Right lobe of liver (tissue), 6 donors: Measurements from ENCODE around the gene ASIC4. TPM values are rescaled to one million over a fixed set of nuclear protein-coding genes. Genes with fewer than 3 reads are reported as not detected.

ENCODE experiments used
- ATAC-seq, 4 donors: fragments of 200-7000 bp; cut with Tn5 transposase; one replicate each; pipeline ENCODE4 v1.9.1; 2020; ENCODE audit warnings: mild to moderate bottlenecking in 4 of 4, moderate library complexity in 4 of 4
- DNase-seq, 3 donors: peaks; one replicate each; pipeline ENCODE4 v3.0.0-alpha.2; 2020
- H3K27ac ChIP-seq, 3 donors: fragments of 200-600 bp; one replicate each; pipeline ENCODE4 v1.8.0; 2022
- H3K27me3 ChIP-seq, 2 donors: fragments of 200-600 bp; one replicate each; pipeline ENCODE4 v1.8.0; 2022
- H3K36me3 ChIP-seq, 4 donors: fragments of 200-600 bp; sonication (generic) in 1 of 4; one replicate each; pipeline versions ENCODE4 v1.5.1 to v1.8.0; 2017 to 2022; ENCODE audit warnings: control low read depth in 1 of 4
- H3K4me1 ChIP-seq, 4 donors: fragments of 200-600 bp; sonication (generic) in 1 of 4; one replicate each; pipeline versions ENCODE4 v1.5.1 to v1.8.0; 2017 to 2022; ENCODE audit warnings: control low read depth in 1 of 4
- H3K4me3 ChIP-seq, 3 donors: fragments of 200-600 bp; one replicate each; pipeline ENCODE4 v1.8.0; 2022
- H3K9me3 ChIP-seq, 4 donors: fragments of 200-600 bp; sonication (generic) in 1 of 4; one replicate each; pipeline versions ENCODE4 v1.5.1 to v1.8.0; 2017 to 2022; ENCODE audit warnings: control low read depth in 1 of 4
- POLR2A ChIP-seq: fragments of 450-650 bp; IDR thresholded peaks from one replicate; pipeline ENCODE4 v1.6.1; 2017; ENCODE audit warnings: antibody characterized with exemption, mild to moderate bottlenecking
- WGBS: methylation state at CpG from one replicate; pipeline ENCODE4 v1.1.6; 2018; ENCODE audit warnings: low coverage, low lambda C conversion rate; ENCODE audit not compliant: insufficient coverage; ENCODE audit errors: missing lambda C conversion rate; 5-methylcytosine and 5-hydroxymethylcytosine counted together
- intact Hi-C, 2 donors: fragments of 100-400 bp; cut with DNase I; formaldehyde crosslinking; loops; one replicate each; pipeline versions ENCODE4 v1.11.2 to v1.14.1; 2022
- total RNA-seq, 6 experiments: library from RNA; depleted of rRNA in 2 of 6; stranded (reverse); fragments of >200 nt in 2 of 6; fragmentation: NEBNext Ultra II Directional in 3 of 6; extraction: Animal tissue kit (Norgen Biotek cat#: 25700) in 3 of 6; gene quantifications; one replicate each; pipeline versions ENCODE4 v1.1.0 to v1.2.4, GENCODE V29; 2016 to 2023
- TF ChIP-seq, protein P1 (sequence below), 4 donors: fragments of 200-600 bp in 3 of 4; fragments of 450-650 bp in 1 of 4; IDR thresholded peaks; one replicate each; pipeline versions ENCODE4 v1.5.1 to v1.8.0; 2016 to 2022; ENCODE audit warnings: antibody characterized with exemption in 4 of 4, mild to moderate bottlenecking in 2 of 4
- donor health status: DM: no; HTN: yes; CAD: no.
- donor health status: DM: no; HTN: no; CAD: no.
- donor health status: DM: no; HTN: no; CAD: no.
- donor health status: DM: no; HTN: yes; CAD: no.
- donor health status: DM: no; HTN: yes; CAD: no.

The ASIC4 gene
- total RNA-seq, 6 experiments from 2014 or later = not detected

- Histone ChIP-seq H3K27ac (no peak overlapping the region), H3K4me3 (no peak overlapping the region), H3K9me3 (no peaks in the 10 kb centered on the region), H3K36me3 (no peaks in the 10 kb centered on the region), H3K4me1 (no peaks in the 10 kb centered on the region), H3K27me3 (no peaks in the 10 kb centered on the region)
- intact Hi-C loops = no loop called here
- WGBS = no CpG with 5 or more reads among the region's 23 CpGs
- ATAC-seq = no peak
- no peak for DNase-seq
- TF ChIP-seq, protein P1, sequence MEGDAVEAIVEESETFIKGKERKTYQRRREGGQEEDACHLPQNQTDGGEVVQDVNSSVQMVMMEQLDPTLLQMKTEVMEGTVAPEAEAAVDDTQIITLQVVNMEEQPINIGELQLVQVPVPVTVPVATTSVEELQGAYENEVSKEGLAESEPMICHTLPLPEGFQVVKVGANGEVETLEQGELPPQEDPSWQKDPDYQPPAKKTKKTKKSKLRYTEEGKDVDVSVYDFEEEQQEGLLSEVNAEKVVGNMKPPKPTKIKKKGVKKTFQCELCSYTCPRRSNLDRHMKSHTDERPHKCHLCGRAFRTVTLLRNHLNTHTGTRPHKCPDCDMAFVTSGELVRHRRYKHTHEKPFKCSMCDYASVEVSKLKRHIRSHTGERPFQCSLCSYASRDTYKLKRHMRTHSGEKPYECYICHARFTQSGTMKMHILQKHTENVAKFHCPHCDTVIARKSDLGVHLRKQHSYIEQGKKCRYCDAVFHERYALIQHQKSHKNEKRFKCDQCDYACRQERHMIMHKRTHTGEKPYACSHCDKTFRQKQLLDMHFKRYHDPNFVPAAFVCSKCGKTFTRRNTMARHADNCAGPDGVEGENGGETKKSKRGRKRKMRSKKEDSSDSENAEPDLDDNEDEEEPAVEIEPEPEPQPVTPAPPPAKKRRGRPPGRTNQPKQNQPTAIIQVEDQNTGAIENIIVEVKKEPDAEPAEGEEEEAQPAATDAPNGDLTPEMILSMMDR (IDR thresholded peaks at IDR 0.05) = no peak
- no peak for TF ChIP-seq POLR2A
Measured at GRCh38 chr2:219468410-219469185, 45.7 kb upstream of the ASIC4 start.

DNA sequence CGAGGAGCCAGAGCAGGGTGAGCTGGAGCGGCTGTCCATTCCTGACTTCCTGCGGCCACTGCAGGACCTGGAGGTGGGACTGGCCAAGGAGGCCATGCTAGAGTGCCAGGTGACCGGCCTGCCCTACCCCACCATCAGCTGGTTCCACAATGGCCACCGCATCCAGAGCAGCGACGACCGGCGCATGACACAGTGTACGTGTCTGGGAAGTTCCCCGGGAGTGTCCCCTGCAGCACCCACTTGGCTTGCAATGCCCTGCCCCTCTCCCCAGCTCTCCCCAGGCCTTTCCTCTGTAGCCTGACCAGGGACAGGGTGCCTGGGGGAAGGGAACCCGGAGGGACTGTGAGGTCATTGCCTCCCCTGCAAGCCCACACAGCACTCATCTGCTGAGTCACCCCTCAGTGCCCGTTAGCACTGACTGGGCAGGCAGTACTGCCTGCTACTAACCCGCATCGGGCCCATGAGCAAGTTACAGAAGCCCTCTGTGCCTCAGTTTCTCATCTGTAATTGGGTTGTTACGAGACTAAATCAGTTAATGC, 45.0 kb upstream of the ASIC4 start:
- Histone ChIP-seq H3K36me3 (no peaks in the 10 kb centered on the region), H3K4me1 (no peaks in the 10 kb centered on the region), H3K27me3 (no peaks in the 10 kb centered on the region), H3K9me3 (no peaks in the 10 kb centered on the region), H3K4me3 (no peak overlapping the region), H3K27ac (no peak overlapping the region)
- WGBS = no CpG with 5 or more reads among the region's 16 CpGs
- intact Hi-C loops = no loop called here
- no peak for DNase-seq
- no peak for TF ChIP-seq POLR2A
- TF ChIP-seq, protein P1 (IDR thresholded peaks at IDR 0.05) = no peak
- ATAC-seq = peak in 1 of 4 donors; percentile 22

DNA sequence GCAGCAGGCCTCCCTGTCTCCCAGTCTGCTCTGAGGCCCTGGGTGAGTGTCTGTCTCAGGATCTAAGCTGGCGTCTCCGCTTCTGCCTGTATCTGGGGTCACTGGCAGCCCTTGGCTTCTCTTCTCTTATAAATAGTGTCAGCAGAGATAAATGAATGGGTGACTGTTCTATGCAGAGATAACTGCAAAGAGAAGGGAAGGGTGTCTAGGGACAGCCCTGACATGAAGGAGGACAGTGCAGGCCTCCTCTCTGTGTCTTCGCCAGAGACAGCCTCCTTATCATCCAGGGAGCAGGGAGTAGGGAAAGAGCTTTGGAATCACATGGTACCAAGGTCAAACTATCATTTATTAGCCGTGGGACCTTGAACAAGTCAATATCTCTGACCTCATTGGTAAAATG, 43.9 kb upstream of the ASIC4 start:
- Histone ChIP-seq H3K36me3 (no peaks in the 10 kb centered on the region), H3K27me3 (no peaks in the 10 kb centered on the region), H3K9me3 (no peaks in the 10 kb centered on the region), H3K4me3 (no peak overlapping the region), H3K4me1 (no peaks in the 10 kb centered on the region), H3K27ac (no peak overlapping the region)
- no peak for DNase-seq
- intact Hi-C loops = loop anchor here in 1 of 2 donors (10.0 kb wide), 1 partner anchor 64 kb away; no protein-coding TSS in a partner anchor
- TF ChIP-seq POLR2A = no peak
- TF ChIP-seq, protein P1 (IDR thresholded peaks at IDR 0.05) = no peak
- 38% methylated on average over 3 of the region's 4 CpGs for WGBS
- peak in 1 of 4 donors; percentile 29 for ATAC-seq

DNA sequence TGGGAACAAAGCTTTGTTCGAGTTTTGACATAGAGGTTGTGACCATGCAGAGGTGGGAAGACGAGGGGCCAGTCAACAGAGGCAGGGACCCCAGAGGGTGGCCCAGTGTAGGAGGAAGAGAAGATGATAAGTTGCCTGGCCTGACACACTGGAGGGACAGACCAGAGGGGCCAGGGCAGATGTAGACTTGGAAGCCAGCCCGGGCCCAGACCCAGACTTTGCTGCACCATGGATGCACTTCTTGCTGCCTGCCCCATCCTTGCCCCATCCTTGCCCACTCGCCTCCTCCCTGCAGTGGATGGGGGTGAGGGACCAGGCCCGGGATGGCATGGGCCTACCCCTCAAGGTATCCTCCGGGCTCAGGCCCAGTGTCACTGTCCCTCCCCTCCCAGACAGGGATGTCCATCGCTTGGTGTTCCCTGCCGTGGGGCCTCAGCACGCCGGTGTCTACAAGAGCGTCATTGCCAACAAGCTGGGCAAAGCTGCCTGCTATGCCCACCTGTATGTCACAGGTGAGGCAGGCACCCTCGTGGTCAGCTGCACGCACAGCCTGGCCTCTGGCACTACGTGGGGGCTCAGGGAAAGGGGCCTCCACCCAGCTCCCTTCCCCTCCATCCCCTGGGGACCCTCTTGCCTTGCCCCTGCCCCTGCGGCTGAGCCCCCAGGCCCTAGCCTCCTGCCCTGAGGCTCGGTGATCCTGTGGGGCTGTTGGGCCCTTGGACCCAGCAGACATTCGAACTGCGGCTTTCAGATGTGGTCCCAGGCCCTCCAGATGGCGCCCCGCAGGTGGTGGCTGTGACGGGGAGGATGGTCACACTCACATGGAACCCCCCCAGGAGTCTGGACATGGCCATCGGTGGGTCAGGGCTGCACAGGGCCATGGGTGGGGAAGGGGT, 42.6 kb upstream of the ASIC4 start:
- no peaks in the 10 kb centered on the region for H3K27me3 ChIP-seq
- 64% methylated on average over 2 of the region's 22 CpGs for WGBS
- H3K27ac ChIP-seq = no peak overlapping the region
- no peaks in the 10 kb centered on the region for H3K36me3 ChIP-seq
- no peaks in the 10 kb centered on the region for H3K9me3 ChIP-seq
- intact Hi-C loops = loop anchor here in 1 of 2 donors (10.0 kb wide), 1 partner anchor 63 kb away; no protein-coding TSS in a partner anchor
- TF ChIP-seq POLR2A = no peak
- TF ChIP-seq, protein P1 (IDR thresholded peaks at IDR 0.05) = no peak
- H3K4me3 ChIP-seq = no peak overlapping the region
- ATAC-seq (no peak), DNase-seq (no peak)
- no peaks in the 10 kb centered on the region for H3K4me1 ChIP-seq
